Neural crest cell (in vitro differentiated cells): ENCODE measurements around the gene SORCS2. TPM values are rescaled to one million over a fixed set of nuclear protein-coding genes. Genes with fewer than 3 reads are reported as not detected.

Source experiments
- DNase-seq: peaks from one replicate; pipeline ENCODE4 v3.0.0; 2021; ENCODE audit warnings: low read depth, mixed read lengths, low spot score
- H3K27ac Mint-ChIP-seq: one replicate; pipeline ENCODE4 v1.8.0; 2021; ENCODE audit warnings: mild to moderate bottlenecking, mixed read lengths; ENCODE audit not compliant: unreplicated experiment
- H3K27me3 Mint-ChIP-seq: 2 replicates; pipeline ENCODE4 v1.8.0; 2021; ENCODE audit warnings: low read depth, mild to moderate bottlenecking, mixed read lengths
- H3K36me3 Mint-ChIP-seq: 2 replicates; pipeline ENCODE4 v1.8.0; 2021; ENCODE audit warnings: low read depth, mild to moderate bottlenecking, mixed read lengths
- H3K4me1 Mint-ChIP-seq: 2 replicates; pipeline ENCODE4 v1.8.0; 2021; ENCODE audit warnings: mixed read lengths
- H3K4me3 Mint-ChIP-seq: one replicate; pipeline ENCODE4 v1.8.0; 2021; ENCODE audit warnings: mild to moderate bottlenecking, mixed read lengths
- H3K9me3 Mint-ChIP-seq: 2 replicates; pipeline ENCODE4 v1.8.0; 2021; ENCODE audit warnings: mixed read lengths
- CTCF ChIP-seq: fragments of 200-600 bp; sonication (generic); conservative IDR thresholded peaks from 2 replicates; pipeline ENCODE4 v1.5.0; 2021; ENCODE audit warnings: antibody characterized with exemption, mild to moderate bottlenecking
- total RNA-seq: library from RNA; stranded (reverse); gene quantifications from 2 replicates; pipeline ENCODE4 v1.2.1, GENCODE V29; 2021

SORCS2 gene
- total RNA-seq, 1 donor from 2014 or later: 1.1 TPM

DNA sequence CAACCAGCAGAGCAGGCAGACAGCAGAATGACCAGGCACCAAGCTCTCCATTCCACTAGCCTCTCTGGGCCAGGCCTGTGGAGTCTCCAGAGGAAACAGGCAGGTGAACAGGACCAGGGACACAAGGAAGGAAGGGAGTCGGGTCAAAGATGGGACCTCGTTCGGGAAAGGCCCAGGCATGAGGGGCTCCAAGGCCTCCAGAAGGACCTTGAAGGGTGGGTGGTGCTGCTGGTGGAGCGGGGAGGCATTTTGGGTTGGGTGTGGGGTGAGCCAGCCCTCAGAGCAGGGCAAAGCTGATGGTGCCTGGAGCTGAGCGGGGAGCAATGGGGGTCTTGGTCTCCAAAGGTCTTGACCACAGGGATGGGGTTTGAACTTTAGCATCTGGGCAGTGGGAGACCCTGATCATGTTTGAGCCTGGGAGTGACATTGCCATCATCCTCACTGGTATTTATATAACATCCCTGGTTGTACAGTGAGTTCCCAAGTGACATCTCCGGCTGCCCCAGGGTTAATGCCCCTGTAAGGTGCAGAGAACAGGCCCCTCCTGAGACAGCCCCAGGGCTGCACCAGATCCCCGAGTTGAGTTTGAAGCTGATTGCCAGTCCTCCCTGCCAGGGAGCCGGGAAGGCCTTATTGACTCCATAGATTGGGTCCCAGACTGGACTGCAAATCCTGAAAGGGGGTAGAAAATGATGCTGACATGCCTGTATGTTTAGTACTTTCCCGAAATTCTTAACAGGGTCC lies 189.7 kb downstream of the SORCS2 start:
- Mint-ChIP-seq H3K4me3 (no peak overlapping the region), H3K9me3 (no peaks in the 10 kb centered on the region), H3K27me3 (no peaks in the 10 kb centered on the region), H3K4me1 (peaks cover 5% of the 10 kb centered on the region), H3K27ac (no peak overlapping the region), H3K36me3 (no peaks in the 10 kb centered on the region)
- no peak for DNase-seq
- no peak for TF ChIP-seq CTCF

- peaks cover 5% of the 10 kb centered on the region for H3K4me1 Mint-ChIP-seq
- H3K27ac Mint-ChIP-seq: no peak overlapping the region
- no peaks in the 10 kb centered on the region for H3K27me3 Mint-ChIP-seq
- no peaks in the 10 kb centered on the region for H3K36me3 Mint-ChIP-seq
- no peaks in the 10 kb centered on the region for H3K9me3 Mint-ChIP-seq
- no peak for DNase-seq
- H3K4me3 Mint-ChIP-seq: no peak overlapping the region
- no peak for TF ChIP-seq CTCF
These were observed 190.3 kb downstream of the SORCS2 start for GRCh38 chr4:7382634-7383014.

DNA sequence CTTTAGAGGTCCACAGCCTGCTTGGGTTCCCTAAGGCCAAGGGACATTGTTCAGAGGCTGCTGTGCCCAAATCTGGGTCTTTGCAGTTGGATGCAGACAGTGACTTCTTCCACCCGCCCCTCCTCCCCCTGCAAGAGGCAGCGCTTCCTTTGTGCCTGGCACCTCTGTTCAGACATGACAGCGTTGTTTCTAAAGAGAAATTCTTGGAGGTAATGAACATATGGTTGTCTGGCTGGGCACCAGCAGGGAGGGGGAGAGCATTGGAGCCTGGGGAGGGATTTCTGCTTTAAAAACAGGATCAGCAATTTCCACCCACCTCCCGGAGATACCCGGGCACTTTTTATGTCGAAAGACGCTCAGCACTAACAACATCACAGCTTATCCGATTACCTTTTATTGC lies 190.9 kb downstream of the SORCS2 start:
- Mint-ChIP-seq H3K36me3 (no peaks in the 10 kb centered on the region), H3K27me3 (no peaks in the 10 kb centered on the region), H3K4me1 (peaks cover 9% of the 10 kb centered on the region), H3K9me3 (no peaks in the 10 kb centered on the region), H3K4me3 (no peak overlapping the region), H3K27ac (no peak overlapping the region)
- no peak for TF ChIP-seq CTCF
- no peak for DNase-seq

- H3K36me3 Mint-ChIP-seq: no peaks in the 10 kb centered on the region
- no peak for TF ChIP-seq CTCF
- H3K9me3 Mint-ChIP-seq: no peaks in the 10 kb centered on the region
- no peak overlapping the region for H3K27ac Mint-ChIP-seq
- H3K4me1 Mint-ChIP-seq: peaks cover 9% of the 10 kb centered on the region
- H3K4me3 Mint-ChIP-seq: no peak overlapping the region
- DNase-seq: no peak
- peaks cover 4% of the 10 kb centered on the region for H3K27me3 Mint-ChIP-seq
These were observed 191.9 kb downstream of the SORCS2 start for GRCh38 chr4:7384003-7384928.

DNA sequence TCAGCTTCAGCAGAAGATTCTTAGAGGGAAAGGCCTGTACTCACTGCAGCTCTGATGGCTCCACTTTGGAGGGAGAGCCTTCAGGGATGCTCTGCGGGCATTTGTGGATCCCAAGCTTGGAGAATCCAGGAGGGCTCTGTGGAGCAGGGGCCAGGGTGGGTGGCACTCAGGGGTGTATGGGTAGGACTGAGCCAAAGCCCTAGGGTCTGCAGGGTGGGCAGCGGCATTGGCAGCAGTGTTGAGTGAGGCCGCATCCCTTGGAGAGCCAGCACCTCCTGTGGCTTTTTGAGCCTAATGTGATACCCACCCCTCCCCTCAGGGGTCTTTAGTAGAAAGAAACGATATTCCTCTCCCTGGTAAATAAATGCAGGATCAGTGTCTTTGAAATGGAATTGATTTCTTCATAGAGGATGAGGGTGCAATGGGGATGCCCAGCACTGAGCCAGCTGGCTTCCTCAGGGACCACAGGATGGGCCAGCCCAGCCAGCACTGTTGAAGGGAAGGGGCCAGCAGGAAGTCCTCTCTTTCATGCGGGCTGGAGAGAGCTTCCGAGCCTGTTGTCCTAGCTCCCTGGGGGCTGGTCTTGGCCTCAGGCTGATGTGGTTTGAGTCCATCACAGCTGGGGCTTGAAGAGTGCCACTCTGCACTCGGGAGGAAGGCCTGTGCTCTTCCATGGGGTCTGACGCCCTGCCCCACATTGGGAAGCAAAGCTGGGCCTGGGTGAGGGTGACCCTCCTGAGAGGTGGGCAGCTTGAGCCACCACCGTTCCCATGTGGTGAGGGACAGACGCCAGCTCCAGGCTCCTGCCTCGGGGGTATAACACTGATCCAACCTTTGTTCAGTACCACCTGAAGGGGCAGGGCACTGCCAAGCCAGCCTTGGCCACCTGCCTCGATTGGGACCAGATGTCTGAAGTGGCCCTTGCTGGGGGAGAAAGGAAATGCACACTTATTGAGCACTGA lies 192.9 kb downstream of the SORCS2 start:
- peaks cover 5% of the 10 kb centered on the region for H3K27me3 Mint-ChIP-seq
- DNase-seq: no peak
- no peaks in the 10 kb centered on the region for H3K36me3 Mint-ChIP-seq
- H3K4me1 Mint-ChIP-seq: peaks cover 18% of the 10 kb centered on the region
- TF ChIP-seq CTCF: no peak
- H3K27ac Mint-ChIP-seq: no peak overlapping the region
- no peaks in the 10 kb centered on the region for H3K9me3 Mint-ChIP-seq
- no peak overlapping the region for H3K4me3 Mint-ChIP-seq
